Heart right ventricle (tissue), 16 donors: Measurements from ENCODE around the gene NRXN3. TPM values are rescaled to one million over a fixed set of nuclear protein-coding genes. Genes with fewer than 3 reads are reported as not detected.
A peak's percentile ranks its signal among the peaks of the same experiment; 100 is the strongest.
"Not testable (repeated sequence)": the region's sequence is repeated elsewhere in the genome, so short reads cannot be mapped to it uniquely, and the experiment has no call there.

Experiments
- ATAC-seq, 8 donors: fragments of 200-7000 bp; cut with Tn5 transposase; one replicate each; pipeline ENCODE4 v1.9.1; 2020; ENCODE audit warnings: mild to moderate bottlenecking in 8 of 8, moderate library complexity in 8 of 8, moderate number of reproducible peaks in 1 of 8
- DNase-seq, 2 donors: peaks; one replicate each; pipeline ENCODE4 v3.0.0-alpha.2; 2020
- H3K27ac ChIP-seq, 10 donors: fragments of 200-600 bp; sonication (generic) in 2 of 10; one replicate each; pipeline versions ENCODE4 v1.5.0 to v1.8.0; 2020 to 2022; ENCODE audit warnings: mild to moderate bottlenecking in 3 of 10
- H3K27me3 ChIP-seq, 7 donors: fragments of 200-600 bp; one replicate each; pipeline ENCODE4 v1.8.0; 2021 to 2022; ENCODE audit warnings: mild to moderate bottlenecking in 2 of 7
- H3K36me3 ChIP-seq, 9 donors: fragments of 200-600 bp; sonication (generic) in 1 of 9; one replicate each; pipeline versions ENCODE4 v1.5.0 to v1.8.0; 2020 to 2022; ENCODE audit warnings: mild to moderate bottlenecking in 2 of 9
- H3K4me1 ChIP-seq, 9 donors: fragments of 200-600 bp; sonication (generic) in 1 of 9; one replicate each; pipeline versions ENCODE4 v1.5.0 to v1.8.0; 2020 to 2022; ENCODE audit warnings: mild to moderate bottlenecking in 4 of 9
- H3K4me3 ChIP-seq, 10 donors: fragments of 200-600 bp; sonication (generic) in 2 of 10; one replicate each; pipeline versions ENCODE4 v1.5.0 to v1.8.0; 2020 to 2022; ENCODE audit warnings: mild to moderate bottlenecking in 7 of 10, moderate library complexity in 2 of 10
- H3K9me3 ChIP-seq, 11 donors: fragments of 200-600 bp in 10 of 11; sonication (generic) in 2 of 11; one replicate each; pipeline versions ENCODE4 v1.5.0 to v1.8.0; 2013 to 2022; ENCODE audit warnings: mild to moderate bottlenecking in 2 of 11, control low read depth in 1 of 11, moderate library complexity in 1 of 11
- CTCF ChIP-seq, 9 donors: fragments of 200-600 bp; sonication (generic) in 2 of 9; IDR thresholded peaks; one replicate each; pipeline versions ENCODE4 v1.5.0 to v1.8.0; 2021 to 2022; ENCODE audit warnings: antibody characterized with exemption in 9 of 9, mild to moderate bottlenecking in 5 of 9, moderate library complexity in 1 of 9
- WGBS, 2 donors: extraction: QIAGEN DNeasy Blood & Tissue Kit; methylation state at CpG; one replicate each; pipeline ENCODE4 v1.1.7; 2013; ENCODE audit warnings: inconsistent platforms in 1 of 2; 5-methylcytosine and 5-hydroxymethylcytosine counted together
- intact Hi-C, 10 donors: fragments of 100-400 bp; cut with DNase I; formaldehyde crosslinking; loops; one replicate each; pipeline versions ENCODE4 v1.11.1 to v1.14.2; 2022
- polyA plus RNA-seq, 2 donors: library from polyadenylated mRNA; stranded (reverse); fragments of 200-250 nt; gene quantifications; one replicate each; pipeline ENCODE4 v1.2.3, GENCODE V29; 2013
- total RNA-seq, 10 donors: library from RNA; stranded (reverse); fragmentation: NEBNext Ultra II Directional in 3 of 10; extraction: Animal tissue kit (Norgen Biotek cat#: 25700) in 3 of 10; gene quantifications; one replicate each; pipeline versions ENCODE4 v1.2.1 to v1.2.4, GENCODE V29; 2021 to 2023
- donor health status: Arrhythmogenic right ventricular cardiomyopathy.
- donor health status: ischemic (EF 13 %, LVEDD 7.1; RV severe dilation, severe dysfunction).
- donor health status: healthy with polysubstance abuse.
- donor health status: DM: no; HTN: yes; CAD: no.
- donor health status: DM: no; HTN: no; CAD: no.
- donor health status: ischemic (EF 25% LVEDD 6.9; RV normal size, moderate dysfunction).
- donor health status: ischemic (EF 25% LVEDD 5.7; RV mildly dilated, moderate dysfunction).
- donor health status: healthy.
- donor health status: DM: yes; HTN: yes; CAD: no.
- donor health status: Ischemic cardiomyopathy.
- donor health status: ischemic (EF 35%, LVEDD 5.7; RV mildly dilated, moderate dysfunction).
- donor health status: nonischemic (EF 11% LVEDD 7.7; RV severe dilation, severe dysfunction).
- donor health status: DM: yes; HTN: yes; CAD: no.
- donor health status: PGD.
- donor health status: ischemic (EF 29% LVEDD 5.4; RV normal size, mild dysfunction).
- donor health status: nonischemic (EF 23%, LVEDD 6.1; RV moderate dilation, normal function).

NRXN3 gene
- total and polyA plus RNA-seq, 12 donors, result 0.23 to 1.8 (median 0.87) TPM

- peak; percentile 84 to 97 (median 92) for ATAC-seq
- peaks cover 0 to 3% (median 0%) of the 10 kb centered on the region in 7 donors for H3K27me3 ChIP-seq
- no peaks in the 10 kb centered on the region for H3K9me3 ChIP-seq
- peak; percentile 41 to 84 (median 78) for TF ChIP-seq CTCF (IDR thresholded peaks at IDR 0.05)
- DNase-seq, result peak; percentile 58 to 79
- H3K27ac ChIP-seq, result peak overlapping the region in 1 of 10 donors; percentile 34
- WGBS, 2 donors, result 24 to 26% methylated on average over 16 of the region's 16 CpGs
- peak overlapping the region in 8 of 10 donors; percentile 12 to 50 (median 42) for H3K4me3 ChIP-seq
- intact Hi-C loops, result loop anchor here in 9 of 10 donors (1.0 to 10.0 kb wide), 12 partner anchors 117 to 911 kb away; no protein-coding TSS in a partner anchor
- peaks cover 0 to 17% (median 6%) of the 10 kb centered on the region in 9 donors for H3K4me1 ChIP-seq
- H3K36me3 ChIP-seq, result no peaks in the 10 kb centered on the region
These were observed 396.1 kb downstream of the NRXN3 start for GRCh38 chr14:78566026-78566858.

- no peaks in the 10 kb centered on the region for H3K36me3 ChIP-seq
- TF ChIP-seq CTCF (IDR thresholded peaks at IDR 0.05), result peak in 1 of 9 donors; percentile 22
- peak in 1 of 8 donors; percentile 8 for ATAC-seq
- no peak overlapping the region for H3K4me3 ChIP-seq
- peaks cover 0 to 17% (median 6%) of the 10 kb centered on the region in 9 donors for H3K4me1 ChIP-seq
- no peak overlapping the region for H3K27ac ChIP-seq
- peaks cover 0 to 1% (median 0%) of the 10 kb centered on the region in 7 donors for H3K27me3 ChIP-seq
- DNase-seq, result no peak
- intact Hi-C loops, result loop anchor here in 9 of 10 donors (1.0 to 10.0 kb wide), 12 partner anchors 118 to 912 kb away; no protein-coding TSS in a partner anchor
- no peaks in the 10 kb centered on the region for H3K9me3 ChIP-seq
These were observed 396.6 kb downstream of the NRXN3 start for GRCh38 chr14:78566859-78567172.

- ATAC-seq (peak in 3 of 8 donors; percentile 20 to 59 (median 28)), DNase-seq (peak in 1 of 2 donors; percentile 3)
- WGBS, 2 donors, result 45 to 56% methylated on average over 4 of the region's 4 CpGs
- Histone ChIP-seq H3K27me3 (no peaks in the 10 kb centered on the region), H3K36me3 (no peaks in the 10 kb centered on the region), H3K27ac (no peak overlapping the region), H3K9me3 (no peaks in the 10 kb centered on the region), H3K4me3 (no peak overlapping the region), H3K4me1 (peaks cover 0 to 17% (median 6%) of the 10 kb centered on the region in 9 donors)
- intact Hi-C loops, result loop anchor here in 9 of 10 donors (2.0 to 10.0 kb wide), 10 partner anchors 119 to 913 kb away; no protein-coding TSS in a partner anchor
- no peak for TF ChIP-seq CTCF (IDR thresholded peaks at IDR 0.05)
These were observed 397.2 kb downstream of the NRXN3 start for GRCh38 chr14:78567343-78567742.

GRCh38 chr14:78573736-78574135, 403.6 kb downstream of the NRXN3 start:
- not testable (repeated sequence) for H3K4me3 ChIP-seq, H3K27me3 ChIP-seq, ATAC-seq, H3K36me3 ChIP-seq, H3K27ac ChIP-seq, H3K4me1 ChIP-seq, DNase-seq
- H3K9me3 ChIP-seq, result peaks cover 0 to 19% (median 7%) of the 10 kb centered on the region in 11 donors
- intact Hi-C loops, result loop anchor here in 1 of 10 donors (10.0 kb wide), 1 partner anchor 919 kb away; no protein-coding TSS in a partner anchor
- 89 to 90% methylated on average over 3 of the region's 3 CpGs for WGBS, 2 donors
